Endothelial cell of umbilical vein (primary cell): ENCODE data around the gene EPB41L4B. TPM values are rescaled to one million over a fixed set of nuclear protein-coding genes. Genes with fewer than 3 reads are reported as not detected.

Experiments used
- BruUV-seq: library from RNA; stranded (reverse); fragments of 400-500 nt; replicated peaks from 2 replicates; lab custom pipeline; 2021; lab: Mats Ljungman, UMichigan
- CTCF ChIA-PET: fragments of 300-600, 350-600 bp; sonication (Branson Sonifier 250); formaldehyde crosslinking; loops from one replicate; lab custom pipeline; 2021; ENCODE audit warnings: antibody characterized with exemption, inconsistent platforms; lab: Charles Lee
- POLR2A ChIA-PET: fragments of 300-600, 350-600 bp; sonication (Branson Sonifier 250); formaldehyde crosslinking; loops from one replicate; lab custom pipeline; 2021; ENCODE audit warnings: antibody characterized with exemption, inconsistent platforms; lab: Charles Lee
- DNase-seq: peaks from one replicate; pipeline ENCODE4 v3.0.0-alpha.2; 2011; ENCODE audit warnings: low read depth, low spot score
- FAIRE-seq: peaks from 2 replicates; lab custom pipeline; 2011; peaks lifted over from hg19 to GRCh38; lab: Jason Lieb, UNC
- H2AFZ ChIP-seq: 2 replicates; pipeline ENCODE4 v1.6.0; 2012; ENCODE audit warnings: low read depth, low read length, control low read depth, inconsistent platforms
- H3K27ac ChIP-seq: 2 replicates; pipeline ENCODE4 v1.5.1; 2011; ENCODE audit warnings: low read depth, mild to moderate bottlenecking, control low read depth, low read length, moderate library complexity; ENCODE audit not compliant: insufficient read depth
- H3K27me3 ChIP-seq, 2 experiments: 2 replicates each; pipeline versions ENCODE4 v1.6.0 to v1.6.1; 2011; ENCODE audit warnings: low read length in 2 of 2, mixed read lengths in 1 of 2; ENCODE audit not compliant: control insufficient read depth in 2 of 2, insufficient read depth in 2 of 2
- H3K36me3 ChIP-seq, 2 experiments: 2 replicates in 1 of 2; 3 replicates in 1 of 2; pipeline ENCODE4 v1.5.1; 2011; ENCODE audit warnings: low read length in 2 of 2, mild to moderate bottlenecking in 1 of 2, moderate library complexity in 1 of 2; ENCODE audit not compliant: control insufficient read depth in 2 of 2, insufficient read depth in 2 of 2; ENCODE audit errors: extremely low read depth in 1 of 2
- H3K4me1 ChIP-seq: 3 replicates; pipeline ENCODE4 v1.5.1; 2011; ENCODE audit warnings: mild to moderate bottlenecking, low read length; ENCODE audit not compliant: control insufficient read depth, insufficient read depth; ENCODE audit errors: extremely low read depth
- H3K4me2 ChIP-seq: 2 replicates; pipeline ENCODE4 v1.6.1; 2011; ENCODE audit warnings: low read length, control low read depth, mixed read lengths; ENCODE audit not compliant: insufficient read depth
- H3K4me3 ChIP-seq, 3 experiments: fragments of 200-600 bp in 1 of 3; sonication (generic), shearing (Covaris generic) in 1 of 3; replicated peaks in 1 of 3; 2 replicates each; pipeline ENCODE4 v1.5.1; 2011 to 2016; ENCODE audit warnings: control low read depth in 3 of 3, low read length in 3 of 3, mild to moderate bottlenecking in 2 of 3, inconsistent platforms in 1 of 3, low read depth in 1 of 3, moderate library complexity in 1 of 3; ENCODE audit not compliant: insufficient read depth in 1 of 3
- H3K79me2 ChIP-seq: 2 replicates; pipeline ENCODE4 v1.6.0; 2012; ENCODE audit warnings: low read length, inconsistent platforms; ENCODE audit not compliant: control insufficient read depth, insufficient read depth
- H3K9ac ChIP-seq: replicated peaks from 2 replicates; pipeline ENCODE3; 2011; ENCODE audit warnings: low read length, control low read depth; ENCODE audit not compliant: insufficient read depth; ENCODE audit errors: extremely low read depth
- H3K9me1 ChIP-seq: replicated peaks from 3 replicates; pipeline ENCODE4 v1.6.0; 2011; ENCODE audit warnings: mild to moderate bottlenecking, low read length; ENCODE audit not compliant: control insufficient read depth, insufficient read depth; ENCODE audit errors: extremely low read depth
- H3K9me3 ChIP-seq: replicated peaks from 2 replicates; pipeline ENCODE4 v1.5.1; 2012; ENCODE audit warnings: low read length, inconsistent platforms; ENCODE audit not compliant: control insufficient read depth, insufficient read depth
- H4K20me1 ChIP-seq: replicated peaks from 2 replicates; pipeline ENCODE3; 2011; ENCODE audit warnings: mild to moderate bottlenecking, low read length; ENCODE audit not compliant: control insufficient read depth, insufficient read depth; ENCODE audit errors: extremely low read depth
- EZH2 ChIP-seq: IDR thresholded peaks from 2 replicates; pipeline ENCODE4 v1.6.1; 2012; ENCODE audit warnings: borderline replicate concordance, low read depth, mild to moderate bottlenecking, moderate library complexity, low read length, inconsistent platforms; ENCODE audit not compliant: severe bottlenecking
- FOS ChIP-seq: IDR thresholded peaks from 2 replicates; pipeline ENCODE4 v1.6.1; 2011; ENCODE audit warnings: mild to moderate bottlenecking, low read length, moderate library complexity, borderline replicate concordance; ENCODE audit not compliant: insufficient read depth
- GATA2 ChIP-seq: IDR thresholded peaks from 2 replicates; pipeline ENCODE4 v1.7.0; 2011; ENCODE audit warnings: low read depth, mild to moderate bottlenecking, moderate library complexity, mixed read lengths, low read length; ENCODE audit not compliant: insufficient read length, insufficient read depth
- JUN ChIP-seq: IDR thresholded peaks from 2 replicates; pipeline ENCODE4 v1.6.1; 2011; ENCODE audit warnings: borderline replicate concordance, low read depth; ENCODE audit not compliant: insufficient read length, insufficient read depth
- MAX ChIP-seq: IDR thresholded peaks from 2 replicates; pipeline ENCODE4 v1.6.1; 2011; ENCODE audit not compliant: insufficient read depth, insufficient read length
- MYC ChIP-seq: IDR thresholded peaks from one replicate; pipeline ENCODE4 v1.6.1; 2011; ENCODE audit warnings: mild to moderate bottlenecking, low read depth, low read length
- POLR2A ChIP-seq: IDR thresholded peaks from 2 replicates; pipeline ENCODE4 v1.6.1; 2012; ENCODE audit warnings: low read depth, mild to moderate bottlenecking, control low read depth, low read length
- POLR2AphosphoS5 ChIP-seq: IDR thresholded peaks from 2 replicates; pipeline ENCODE4 v1.6.1; 2012; ENCODE audit warnings: low read depth, mild to moderate bottlenecking, control low read depth, low read length, moderate library complexity; ENCODE audit not compliant: insufficient read depth
- dilution Hi-C: fragments of 300-500 bp; cut with MboI; formaldehyde crosslinking; loops from one replicate; pipeline ENCODE4 v1.15.0; 2019; ENCODE audit warnings: low sequenced_read_pairs; ENCODE audit not compliant: extremely low pct_ligation_motif_present
- intact Hi-C: fragments of 100-400 bp; cut with micrococcal nuclease; formaldehyde crosslinking; loops from one replicate; pipeline ENCODE4 v1.10.0; 2022
- polyA plus RNA-seq, 4 experiments: library from polyadenylated mRNA; depleted of rRNA in 3 of 4; stranded (reverse) in 3 of 4; unstranded in 1 of 4; fragments of >200 nt; gene quantifications; 2 replicates each; pipeline versions ENCODE4 v1.2.1 to v1.2.3, GENCODE V29; 2011 to 2012; ENCODE audit warnings: missing spikeins in 1 of 4
- total RNA-seq: library from RNA; stranded (reverse); gene quantifications from 2 replicates; pipeline ENCODE4 v1.2.3, GENCODE V29; 2021
- TF ChIP-seq, protein P1 (sequence below), 2 donors: IDR thresholded peaks; 1 replicate in 1 of 2; 2 replicates in 1 of 2; pipeline ENCODE4 v1.5.1; 2011; ENCODE audit warnings: low read length in 2 of 2, mild to moderate bottlenecking in 2 of 2, moderate library complexity in 2 of 2, control low read depth in 1 of 2, inconsistent platforms in 1 of 2, low read depth in 1 of 2; ENCODE audit not compliant: insufficient read depth in 1 of 2; ENCODE audit errors: extremely low read depth in 1 of 2

Gene EPB41L4B
- total and polyA plus RNA-seq, 2 donors (not counting 3 experiments of a cell fraction or from before 2014, with no cell fraction given): 0.10 to 0.15 TPM

DNA sequence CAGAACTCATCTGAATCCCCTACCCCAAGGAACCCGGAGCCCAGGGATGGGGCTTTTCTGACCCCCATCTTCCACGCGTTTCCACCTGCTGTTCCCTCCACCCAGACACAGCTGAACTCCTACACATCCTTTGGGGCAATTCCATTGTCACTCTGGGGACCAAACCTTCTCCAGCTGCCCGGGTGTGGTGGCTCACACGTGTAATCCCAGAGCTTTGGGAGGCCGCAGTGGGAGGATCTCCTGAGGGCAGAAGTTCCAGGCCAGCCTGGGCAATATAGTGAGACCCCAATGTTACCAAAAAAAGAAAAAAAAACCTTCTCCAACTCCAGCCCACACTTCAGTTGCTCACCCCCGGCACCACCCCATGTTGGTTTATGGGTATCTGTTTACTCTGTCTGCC is 8.1 kb downstream of the EPB41L4B start:
- FAIRE-seq: no peak
- POLR2A ChIA-PET: no interaction called here
- no peak overlapping the region for H3K4me3 ChIP-seq

More for the DNA sequence above, 8.1 kb downstream of the EPB41L4B start:
- Histone ChIP-seq H3K27me3 (peaks cover 6 to 10% of the 10 kb centered on the region in 2 experiments), H3K4me1 (no peaks in the 10 kb centered on the region), H3K9me3 (no peaks in the 10 kb centered on the region), H3K79me2 (no peaks in the 10 kb centered on the region), H3K36me3 (no peaks in the 10 kb centered on the region), H2AFZ (no peak overlapping the region), H3K27ac (no peak overlapping the region), H3K4me2 (no peak overlapping the region), H4K20me1 (no peaks in the 10 kb centered on the region), H3K9ac (no peak overlapping the region), H3K9me1 (no peaks in the 10 kb centered on the region)
- no peak for DNase-seq
- dilution Hi-C loops: no loop called here
- no peak for TF ChIP-seq FOS
- no peak for TF ChIP-seq GATA2
- no peak for TF ChIP-seq POLR2A
- TF ChIP-seq JUN: no peak
- TF ChIP-seq POLR2AphosphoS5: no peak
- TF ChIP-seq MYC: no peak
- no peak for TF ChIP-seq EZH2
- TF ChIP-seq, protein P1, sequence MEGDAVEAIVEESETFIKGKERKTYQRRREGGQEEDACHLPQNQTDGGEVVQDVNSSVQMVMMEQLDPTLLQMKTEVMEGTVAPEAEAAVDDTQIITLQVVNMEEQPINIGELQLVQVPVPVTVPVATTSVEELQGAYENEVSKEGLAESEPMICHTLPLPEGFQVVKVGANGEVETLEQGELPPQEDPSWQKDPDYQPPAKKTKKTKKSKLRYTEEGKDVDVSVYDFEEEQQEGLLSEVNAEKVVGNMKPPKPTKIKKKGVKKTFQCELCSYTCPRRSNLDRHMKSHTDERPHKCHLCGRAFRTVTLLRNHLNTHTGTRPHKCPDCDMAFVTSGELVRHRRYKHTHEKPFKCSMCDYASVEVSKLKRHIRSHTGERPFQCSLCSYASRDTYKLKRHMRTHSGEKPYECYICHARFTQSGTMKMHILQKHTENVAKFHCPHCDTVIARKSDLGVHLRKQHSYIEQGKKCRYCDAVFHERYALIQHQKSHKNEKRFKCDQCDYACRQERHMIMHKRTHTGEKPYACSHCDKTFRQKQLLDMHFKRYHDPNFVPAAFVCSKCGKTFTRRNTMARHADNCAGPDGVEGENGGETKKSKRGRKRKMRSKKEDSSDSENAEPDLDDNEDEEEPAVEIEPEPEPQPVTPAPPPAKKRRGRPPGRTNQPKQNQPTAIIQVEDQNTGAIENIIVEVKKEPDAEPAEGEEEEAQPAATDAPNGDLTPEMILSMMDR (IDR thresholded peaks at IDR 0.05; ENCODE audit: extremely low read depth in 1 of 2, insufficient read depth in 1 of 2, low read depth in 1 of 2, low read length in 2 of 2): no peak
- TF ChIP-seq MAX: no peak
- CTCF ChIA-PET: no interaction called here
- intact Hi-C loops: no loop called here
- BruUV-seq: no TSS peak
